ENCODE measurements around the gene AFDN.

Gene AFDN

GRCh38 chr6:167843023-167843422, 16.3 kb downstream of the AFDN start:
- DNase-seq, result no peak

- DNase-seq, result no peak
Observed at GRCh38 chr6:167845856-167846255, 19.1 kb downstream of the AFDN start.

DNA sequence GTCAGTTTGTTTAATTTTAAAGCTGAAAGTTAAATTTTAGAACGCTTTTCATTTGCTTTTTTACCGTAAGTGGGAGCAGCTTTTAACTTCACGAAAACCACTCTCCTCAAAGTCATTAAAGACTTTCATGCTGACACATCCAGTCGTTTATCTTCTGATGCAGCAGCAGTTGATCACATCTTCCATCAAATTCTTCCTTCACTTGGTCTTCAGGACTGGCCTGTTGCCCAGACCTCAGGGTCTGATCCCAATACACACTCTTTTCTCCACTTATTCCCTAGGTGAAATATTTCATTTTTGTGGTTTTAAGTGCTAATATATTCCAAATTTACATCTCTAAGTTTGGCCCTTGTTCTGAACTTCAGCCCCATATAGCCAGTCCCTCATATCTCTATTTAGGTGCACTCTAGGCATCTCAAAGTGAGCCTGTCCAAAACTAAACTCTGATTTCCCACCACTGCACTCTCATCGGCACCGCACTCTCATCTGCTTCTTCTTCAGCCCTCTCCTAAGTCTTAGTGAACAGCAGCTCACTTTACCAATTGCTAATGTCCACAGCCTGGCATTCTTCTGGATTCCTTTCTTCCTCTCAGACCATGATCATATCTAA, 20.4 kb downstream of the AFDN start:
- DNase-seq, result no peak

DNA sequence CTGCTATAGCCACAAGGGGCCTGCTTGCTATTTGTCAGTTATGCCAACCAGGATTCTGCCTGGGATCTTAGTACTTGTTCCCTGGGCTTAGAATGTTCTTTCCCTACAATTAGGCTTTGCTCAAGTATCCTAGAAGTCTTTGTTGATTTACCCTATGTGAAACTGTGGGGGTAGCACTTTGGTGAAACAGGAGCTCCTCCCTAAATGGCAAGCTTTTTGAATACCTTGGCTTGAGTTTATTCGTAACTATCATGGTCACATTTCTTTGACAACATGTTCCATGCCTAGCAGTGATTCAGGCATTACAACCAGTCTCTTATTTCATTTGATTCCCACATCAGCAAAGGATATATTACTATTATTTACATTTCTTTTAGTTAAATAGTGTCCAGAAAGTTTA, 21.2 kb downstream of the AFDN start:
- no peak for DNase-seq

DNA sequence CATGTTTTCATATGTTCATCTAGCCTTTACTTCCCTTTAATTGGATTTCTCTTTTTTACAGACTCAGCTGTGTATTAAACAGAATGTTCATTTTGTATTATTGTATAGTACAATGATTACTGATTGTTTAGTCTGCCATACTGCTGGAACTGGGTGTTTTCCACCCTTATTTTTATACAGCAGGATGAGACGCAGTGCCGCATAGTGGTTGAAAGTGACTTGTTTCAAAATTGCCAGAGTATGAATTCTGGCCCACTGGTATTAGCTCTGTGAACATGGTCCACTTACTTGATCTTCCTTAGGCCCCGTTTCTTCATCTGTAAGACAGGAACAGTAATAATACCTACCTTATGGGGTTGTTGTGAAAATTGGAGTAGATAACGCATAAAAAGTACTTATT, 22.1 kb downstream of the AFDN start:
- no peak for DNase-seq

DNA sequence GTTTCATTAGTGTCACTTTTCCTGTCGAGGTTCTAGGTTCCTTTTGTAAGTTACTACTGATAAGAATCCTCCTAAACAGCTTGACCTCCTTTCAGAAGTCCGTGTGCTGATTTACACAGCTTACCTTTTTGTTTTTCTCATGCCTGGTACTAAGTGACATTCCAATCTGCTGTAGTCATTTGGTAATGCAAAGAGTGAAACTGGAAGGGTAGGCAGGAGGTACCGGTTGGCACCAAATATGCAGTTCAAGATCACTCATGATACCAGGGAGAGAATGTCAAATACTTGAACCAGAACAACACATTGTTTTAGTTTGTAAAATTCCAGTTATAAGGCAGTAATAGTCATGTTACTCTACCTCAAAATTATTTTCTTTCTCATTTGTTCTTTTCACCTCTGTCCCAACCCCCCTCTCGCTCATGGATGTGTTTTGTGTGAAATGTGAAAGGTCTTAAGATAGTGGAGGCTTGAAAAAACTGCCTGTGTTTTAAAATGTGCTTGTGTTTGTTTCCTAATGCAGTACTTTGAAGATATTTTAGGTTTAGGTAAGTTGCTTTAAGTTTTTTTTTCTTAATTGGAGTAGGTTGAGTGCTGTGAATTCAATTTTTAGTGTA, 23.2 kb downstream of the AFDN start:
- DNase-seq, result no peak

- no peak for DNase-seq
Observed at GRCh38 chr6:167850782-167851181, 24.1 kb downstream of the AFDN start.

GRCh38 chr6:167851370-167851952, 24.8 kb downstream of the AFDN start:
- no peak for DNase-seq

DNA sequence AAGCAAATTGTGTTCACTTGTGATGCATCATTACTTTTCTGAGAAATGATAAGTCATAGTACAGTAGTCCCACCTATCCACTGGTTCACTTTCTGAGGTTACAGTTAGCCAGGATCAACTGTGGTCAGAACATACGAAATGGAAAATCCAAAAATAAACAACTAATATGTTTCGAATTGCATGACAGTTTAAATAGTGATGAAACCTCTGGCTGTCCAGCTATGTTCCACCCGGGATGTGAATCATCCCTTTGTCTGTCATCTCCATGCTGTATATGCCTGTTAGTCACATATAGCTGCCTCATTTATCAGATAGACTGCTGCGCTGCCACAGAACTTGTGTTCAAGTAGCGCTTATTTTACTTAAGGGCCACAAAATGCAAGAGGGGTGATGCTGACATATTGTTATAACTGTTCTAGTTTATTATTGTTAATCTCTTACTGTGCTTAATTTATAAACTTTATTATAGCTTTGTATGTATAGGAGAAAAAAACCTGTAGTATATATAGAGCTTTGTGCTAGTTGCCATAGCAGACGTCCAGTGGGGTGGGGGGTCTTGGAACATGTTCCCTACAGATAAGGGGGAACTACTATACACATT, 29.2 kb downstream of the AFDN start:
- DNase-seq, result no peak

DNA sequence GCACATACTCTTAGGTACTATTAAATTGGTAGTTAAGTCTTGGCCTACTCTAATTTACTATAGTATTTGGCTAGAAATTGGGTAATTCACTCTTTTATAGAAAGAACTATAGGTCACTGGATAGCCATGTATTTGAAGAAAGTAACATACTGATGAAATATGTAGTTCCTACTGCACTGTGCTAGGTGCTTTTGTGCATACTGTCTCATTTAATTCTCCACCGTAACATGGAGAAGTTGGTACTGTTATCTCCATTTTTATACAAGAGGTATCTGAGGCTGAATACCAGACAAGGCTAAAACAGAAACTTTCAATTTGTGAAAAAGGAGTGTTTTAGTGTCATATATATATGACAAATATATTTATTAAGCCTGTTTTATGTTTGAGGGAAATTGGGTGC, 29.8 kb downstream of the AFDN start:
- DNase-seq, result no peak

DNA sequence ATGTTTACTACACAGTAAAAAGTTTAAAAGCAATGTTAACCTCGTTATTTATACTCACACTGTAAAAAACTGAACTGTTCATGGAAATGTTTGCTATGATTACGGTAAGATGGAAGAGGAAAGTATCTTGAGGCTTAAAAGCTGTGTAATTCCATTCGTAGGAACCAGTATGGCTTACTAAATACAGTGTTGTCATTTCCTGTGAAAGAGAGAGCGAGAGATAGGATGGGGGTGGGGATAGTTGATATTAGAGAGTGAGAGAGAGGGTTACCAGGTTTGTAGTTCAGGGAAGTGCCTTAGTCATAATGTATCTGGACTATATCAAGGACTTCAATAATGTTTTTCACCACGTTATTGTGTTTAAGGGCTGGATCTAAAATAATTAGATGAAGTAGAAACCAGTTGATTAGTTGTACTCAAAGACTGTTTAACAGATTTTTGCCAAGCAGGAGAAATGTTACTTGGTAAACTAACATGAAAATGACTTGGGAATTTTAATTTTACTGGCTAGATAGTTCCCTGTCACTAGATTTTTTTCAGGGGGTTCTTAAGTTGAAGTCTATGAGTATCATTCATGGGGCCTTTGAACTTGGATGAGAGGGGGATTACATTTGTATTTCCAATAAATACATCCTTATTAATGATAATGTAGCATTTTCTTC, 30.4 kb downstream of the AFDN start:
- no peak for DNase-seq

DNA sequence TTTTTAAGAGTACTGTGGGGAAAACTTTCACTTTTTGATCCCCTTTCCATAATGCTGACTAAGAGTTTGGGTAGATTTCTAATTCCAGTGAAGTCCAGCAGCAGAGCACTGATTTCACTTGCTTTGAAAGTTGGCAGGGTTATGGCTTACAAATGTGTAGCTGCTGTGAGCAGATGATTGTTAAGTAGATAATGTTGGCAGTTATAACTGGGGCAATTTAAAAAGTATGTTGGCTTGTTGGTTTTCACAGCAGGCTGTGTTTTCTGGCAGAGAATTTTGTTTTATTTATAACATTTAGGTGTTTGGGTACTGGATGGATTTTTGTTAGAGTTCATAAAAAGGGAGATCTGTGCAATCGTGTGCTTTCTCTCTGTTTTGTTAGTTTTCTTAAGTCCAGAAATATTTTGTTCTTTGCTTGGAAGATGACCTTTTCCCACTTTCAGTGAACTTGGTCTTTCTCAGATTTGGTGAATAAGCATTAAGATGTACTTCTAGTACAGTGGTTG, 31.4 kb downstream of the AFDN start:
- DNase-seq, result no peak

DNA sequence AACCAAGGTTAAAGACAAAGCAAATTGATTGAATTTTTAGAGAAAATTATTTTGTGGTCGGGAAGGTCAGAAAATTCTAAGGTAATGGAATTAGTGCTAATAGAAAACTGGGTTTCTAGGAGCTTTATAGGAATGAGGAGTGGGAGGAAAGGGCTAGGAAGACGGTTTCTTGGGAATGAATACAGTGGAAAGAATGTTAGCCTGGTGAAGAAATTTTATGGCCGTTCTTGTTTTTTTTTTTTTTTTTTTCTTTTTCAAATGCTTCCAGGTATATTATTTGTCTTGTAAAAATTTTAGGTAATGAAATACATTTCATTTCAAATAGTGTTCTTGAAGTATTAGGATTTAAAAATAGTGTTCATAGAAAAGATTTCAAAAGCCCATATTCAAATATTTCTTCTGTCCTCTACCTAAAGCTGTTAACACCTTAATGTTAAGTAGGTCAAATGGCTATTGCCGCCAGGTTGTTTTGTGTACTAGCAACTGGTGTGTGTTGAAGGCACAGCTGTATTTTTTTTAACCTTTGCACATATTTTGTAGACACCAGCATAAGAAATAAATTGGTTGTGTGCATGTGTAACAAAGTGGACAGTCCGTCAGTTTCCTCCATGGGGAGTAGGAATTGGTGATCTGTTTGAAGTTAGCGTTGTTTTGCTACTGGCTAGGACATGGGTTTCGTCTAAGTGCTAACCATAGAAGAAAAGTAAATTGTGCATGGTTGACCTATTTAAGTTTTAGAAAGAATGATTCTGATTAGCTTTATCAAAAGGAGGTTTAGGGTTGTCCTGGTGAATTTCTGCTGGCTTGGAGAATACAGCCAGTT, 32.3 kb downstream of the AFDN start:
- no peak for DNase-seq

DNA sequence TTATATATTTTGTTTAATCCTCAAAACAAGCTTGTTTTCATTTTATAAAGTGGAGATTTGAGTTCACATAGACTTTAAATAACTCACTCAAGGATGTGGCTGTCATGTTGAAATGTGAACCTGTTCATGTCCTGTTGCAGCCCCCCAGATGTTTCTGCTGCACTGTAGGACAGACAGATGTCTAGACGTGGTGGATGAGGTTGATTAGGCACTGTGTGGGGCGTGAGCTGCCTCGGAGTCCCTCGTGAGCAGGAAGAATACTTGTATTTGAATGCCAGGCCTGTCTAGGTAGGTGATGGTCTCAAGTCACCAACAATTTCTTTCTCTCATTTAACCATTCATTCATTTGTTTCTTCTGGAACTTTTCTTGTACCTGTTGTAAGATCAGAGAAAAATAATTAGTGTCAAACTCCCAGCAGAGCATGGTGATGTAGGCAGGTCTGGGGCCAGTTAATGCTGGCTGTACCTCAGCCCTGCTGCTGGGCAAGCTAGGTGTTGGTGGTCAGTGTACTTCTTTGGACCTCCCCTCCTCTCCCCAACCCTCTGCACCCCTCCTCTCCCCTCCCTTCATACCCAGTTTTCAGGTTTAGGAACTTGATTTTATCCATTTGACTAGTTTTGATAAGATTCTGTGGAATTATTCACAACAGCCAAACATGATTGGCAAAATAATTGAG, 34.0 kb downstream of the AFDN start:
- no peak for DNase-seq

DNA sequence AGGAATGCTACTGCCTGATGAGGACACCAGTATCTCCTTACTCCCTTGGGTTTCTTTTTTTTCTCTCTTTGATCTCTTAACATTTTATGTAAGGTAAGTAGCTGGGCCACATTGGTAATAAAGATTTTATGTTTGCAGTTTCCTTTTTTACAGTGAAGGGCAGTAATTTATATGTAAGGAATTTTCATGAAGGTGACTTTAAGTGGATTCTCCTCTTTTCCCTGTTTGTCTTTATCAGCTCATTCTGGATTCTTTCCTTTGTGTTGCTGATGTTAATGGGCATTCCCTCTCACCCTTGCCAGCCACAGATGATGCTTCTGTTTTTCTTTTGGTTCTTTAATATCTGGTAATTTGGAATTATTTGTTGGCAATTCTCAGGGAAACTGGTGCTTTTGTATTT, 34.7 kb downstream of the AFDN start:
- DNase-seq, result no peak

GRCh38 chr6:167863897-167864296, 37.2 kb downstream of the AFDN start:
- DNase-seq, result no peak

- DNase-seq, result no peak
Observed at GRCh38 chr6:167866642-167867041, 39.9 kb downstream of the AFDN start.

DNA sequence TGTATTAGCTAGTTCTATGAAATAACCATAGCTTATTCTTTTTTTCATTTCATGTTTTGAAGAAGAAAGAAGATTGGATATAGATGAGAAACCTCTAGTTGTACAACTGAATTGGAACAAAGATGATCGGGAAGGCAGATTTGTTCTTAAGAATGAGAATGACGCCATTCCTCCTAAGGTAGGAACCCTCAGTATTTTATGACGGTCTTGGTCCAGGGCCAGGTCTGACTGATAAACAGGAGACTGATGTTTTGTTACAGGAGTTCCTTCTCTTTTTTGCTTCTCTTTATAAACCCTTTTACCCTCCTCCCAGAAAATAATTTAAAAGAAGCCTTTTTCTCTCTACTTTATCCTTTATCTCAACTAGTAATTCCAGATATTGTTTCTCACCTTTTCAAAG, 43.6 kb downstream of the AFDN start:
- no peak for DNase-seq

- no peak for DNase-seq
Observed at GRCh38 chr6:167872538-167873210, 46.0 kb downstream of the AFDN start.

DNA sequence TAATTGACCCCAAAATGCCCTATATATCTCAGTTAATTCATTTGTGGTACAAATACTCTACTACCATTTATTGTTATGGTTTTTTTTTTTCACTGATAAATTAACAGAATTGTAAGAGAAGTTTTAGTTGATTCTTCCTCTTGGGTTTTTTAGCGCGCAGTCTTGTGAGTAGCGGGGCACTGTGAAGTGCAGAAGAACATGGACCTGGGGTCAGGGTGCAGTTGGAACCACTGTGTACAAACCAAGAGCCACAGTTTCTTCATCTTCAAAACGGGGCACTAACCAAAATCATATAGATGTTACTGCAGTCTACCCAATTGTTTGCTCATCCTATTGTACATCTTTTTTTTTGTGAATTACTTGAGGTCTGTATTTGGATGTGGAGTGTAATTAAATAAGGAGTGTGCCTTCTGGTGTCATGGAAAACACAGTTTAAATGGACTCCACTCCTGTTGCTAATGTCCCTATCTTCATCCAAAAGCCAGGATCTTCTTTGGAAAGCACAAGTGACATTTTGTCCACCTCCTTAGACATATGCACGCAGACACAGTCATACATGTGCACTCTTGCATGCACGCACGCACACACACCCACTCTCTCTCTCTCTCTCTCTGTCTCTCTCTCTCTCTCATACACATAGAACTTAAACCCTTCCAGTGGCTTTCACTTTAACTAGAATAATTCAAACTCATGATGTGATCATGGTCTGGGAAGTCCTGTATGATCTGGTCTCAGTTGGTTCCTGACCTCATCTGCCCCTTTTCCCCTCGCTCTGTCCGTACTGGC, 51.5 kb downstream of the AFDN start:
- DNase-seq, result no peak

DNA sequence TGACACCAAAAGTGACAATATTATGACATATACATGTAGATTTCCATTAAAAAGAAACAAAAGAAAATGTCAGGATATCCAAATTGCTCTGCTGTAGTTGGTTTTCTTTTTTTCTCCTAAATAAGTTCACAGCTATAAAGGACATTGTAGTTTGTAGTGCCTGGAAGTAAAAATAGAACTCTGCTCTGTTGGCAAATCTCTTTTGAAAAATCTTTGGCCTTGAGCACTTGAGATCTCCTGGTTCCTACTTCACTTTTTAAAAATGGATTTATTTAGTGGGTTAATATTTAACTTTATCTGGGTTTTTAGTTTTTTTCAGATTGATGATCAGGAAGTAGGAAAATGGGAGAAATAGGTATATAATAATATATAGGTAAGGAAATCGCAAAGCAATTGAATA, 52.9 kb downstream of the AFDN start:
- DNase-seq, result no peak
